ENCODE data around the gene ATP8A1.
"Not testable (repeated sequence)": the region's sequence is repeated elsewhere in the genome, so short reads cannot be mapped to it uniquely, and the experiment has no call there.

Gene ATP8A1

DNA sequence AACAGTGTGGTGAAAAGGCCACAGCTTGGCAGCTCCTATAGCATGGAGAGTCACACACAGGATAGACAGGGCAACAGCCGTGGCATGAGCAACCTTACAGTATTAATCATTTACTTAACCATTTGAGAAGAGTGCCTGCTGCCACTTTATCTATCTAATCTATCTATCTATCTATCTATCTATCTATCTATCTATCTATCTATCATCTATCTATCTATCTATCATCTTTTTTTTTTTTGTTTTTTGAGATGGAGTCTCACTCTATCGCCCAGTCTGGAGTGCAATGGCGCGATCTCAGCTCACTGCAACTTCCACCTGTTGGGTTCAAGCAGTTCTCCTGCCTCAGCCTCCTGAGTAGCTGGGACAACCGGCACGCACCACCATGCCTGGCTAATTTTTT, 284.6 kb downstream of the ATP8A1 start:
- DNase-seq (ENCODE audit: low spot score); FAIRE-seq: not testable (repeated sequence)

DNA sequence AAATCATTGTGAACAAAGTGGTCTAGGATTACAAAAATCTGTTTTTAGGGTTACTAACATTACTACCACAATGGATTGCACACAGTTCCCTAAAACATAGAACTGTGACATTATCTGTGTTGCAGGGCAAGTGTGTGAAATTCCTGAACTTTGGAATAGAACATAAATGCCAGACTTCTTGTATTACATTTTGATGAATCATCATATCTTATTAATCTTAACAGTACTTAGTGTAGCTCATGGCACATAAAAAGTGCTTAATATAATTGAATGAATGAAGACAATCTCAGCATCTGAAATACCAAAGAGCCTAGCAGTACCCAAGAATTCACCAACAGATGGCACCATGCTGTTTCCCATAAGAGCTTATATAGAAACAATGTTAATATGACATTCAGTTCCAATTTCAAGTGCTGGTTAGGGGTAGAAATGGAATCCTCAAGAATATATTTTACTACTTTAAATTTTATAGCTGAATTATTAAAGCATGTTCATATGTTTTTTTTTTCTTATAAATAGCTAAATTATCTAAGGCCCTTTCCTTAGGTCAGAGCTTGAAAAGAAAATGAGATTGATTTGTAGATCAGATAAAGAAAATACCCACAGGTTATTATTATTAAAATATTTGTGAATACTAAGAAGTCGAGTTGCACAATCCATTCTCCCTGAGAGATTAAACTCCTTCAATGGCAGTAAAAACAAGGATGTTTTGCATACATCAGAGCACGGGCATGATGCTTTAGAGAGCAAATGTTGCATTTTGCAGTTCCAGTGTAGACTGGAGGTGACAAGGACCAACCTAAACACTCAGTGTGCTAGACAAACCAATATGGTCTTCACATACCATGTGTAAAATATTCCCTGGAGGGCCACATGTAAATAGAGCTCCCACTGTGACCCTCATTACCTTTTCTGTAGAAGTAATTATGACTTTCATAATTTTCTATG, 285.3 kb downstream of the ATP8A1 start:
- DNase-seq (ENCODE audit: low spot score) (peak; percentile 24), FAIRE-seq (no peak)

DNA sequence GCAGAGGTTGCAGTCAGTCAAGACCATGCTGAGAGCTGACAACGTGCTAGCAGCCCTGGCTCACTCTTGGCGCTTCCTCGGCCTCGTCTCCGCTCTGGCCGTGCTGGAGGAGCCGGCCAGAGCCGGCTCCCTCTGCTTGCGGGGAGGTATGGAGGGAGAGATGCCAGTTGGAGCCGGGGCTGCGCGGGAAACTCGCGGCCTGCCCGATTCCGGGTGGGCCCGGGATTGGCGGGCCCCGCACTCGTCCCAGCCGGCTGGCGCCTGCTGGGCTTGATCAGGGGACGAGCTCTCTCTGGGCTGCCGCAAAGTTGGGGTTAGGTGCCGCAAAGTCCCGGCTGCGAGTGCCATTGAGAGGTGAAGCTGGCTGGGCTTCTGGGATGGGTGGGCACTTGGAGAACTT, 287.4 kb downstream of the ATP8A1 start:
- FAIRE-seq, result no peak

DNA sequence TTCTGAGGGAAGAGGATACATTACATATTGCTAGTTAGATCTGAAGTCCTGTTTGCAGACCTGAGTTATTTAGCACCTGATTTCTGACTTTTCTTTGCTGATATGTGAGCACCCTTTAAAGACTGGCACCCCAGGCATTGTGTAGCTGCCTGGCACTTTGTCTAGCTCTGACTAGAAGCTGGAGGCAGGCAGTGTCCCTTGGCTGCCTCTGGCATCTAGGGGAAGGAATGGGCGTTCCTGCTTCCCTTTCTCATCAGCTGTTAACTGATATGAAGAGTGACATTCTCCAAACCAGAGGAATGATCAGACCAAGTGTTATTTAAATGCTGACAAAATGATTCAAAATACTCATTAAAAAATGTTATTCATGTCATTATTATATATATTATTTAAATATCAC, 289.9 kb downstream of the ATP8A1 start:
- FAIRE-seq (no peak), DNase-seq (ENCODE audit: low spot score) (no peak)

More for the DNA sequence above, 287.4 kb downstream of the ATP8A1 start:
- DNase-seq (ENCODE audit: low spot score), result no peak

DNA sequence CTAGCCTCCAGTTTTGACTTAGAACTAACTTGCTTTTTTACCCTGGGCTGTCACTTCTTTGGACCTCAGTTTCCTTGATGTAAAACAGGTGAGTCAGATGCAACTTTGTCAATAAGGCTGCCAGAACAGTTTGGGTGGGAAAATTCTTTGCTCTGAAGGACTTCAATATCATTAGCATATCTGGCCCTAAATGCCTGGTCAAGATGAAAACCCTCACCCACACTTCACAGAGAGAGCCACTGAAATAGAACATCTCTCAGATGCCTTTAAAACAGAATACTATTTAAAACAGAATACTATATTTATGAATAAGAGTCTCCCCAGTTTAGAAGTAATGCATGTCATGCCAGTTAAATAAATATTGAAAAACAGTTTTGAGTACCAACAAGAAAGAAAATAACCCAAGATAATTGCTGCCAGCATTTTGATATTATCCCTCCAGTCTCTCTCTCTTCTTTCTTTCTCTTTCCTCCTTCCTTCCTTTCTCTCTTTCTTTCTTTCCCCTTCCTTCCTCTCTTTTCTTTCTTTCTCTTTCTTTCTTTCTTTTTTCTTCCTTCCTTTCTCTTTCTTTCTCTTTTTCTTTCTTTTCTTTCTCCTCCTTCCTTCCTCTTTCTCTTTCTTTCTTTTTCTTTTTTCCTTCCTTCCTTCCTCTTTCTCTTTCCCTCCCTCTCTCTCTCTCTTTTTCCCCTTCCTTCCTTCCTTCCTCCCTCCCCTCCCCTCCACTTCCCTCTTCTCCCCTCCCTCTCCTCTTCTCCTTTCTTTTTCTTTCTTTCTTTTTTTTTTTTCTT, 292.4 kb downstream of the ATP8A1 start:
- FAIRE-seq (no peak), DNase-seq (ENCODE audit: low spot score) (no peak)

DNA sequence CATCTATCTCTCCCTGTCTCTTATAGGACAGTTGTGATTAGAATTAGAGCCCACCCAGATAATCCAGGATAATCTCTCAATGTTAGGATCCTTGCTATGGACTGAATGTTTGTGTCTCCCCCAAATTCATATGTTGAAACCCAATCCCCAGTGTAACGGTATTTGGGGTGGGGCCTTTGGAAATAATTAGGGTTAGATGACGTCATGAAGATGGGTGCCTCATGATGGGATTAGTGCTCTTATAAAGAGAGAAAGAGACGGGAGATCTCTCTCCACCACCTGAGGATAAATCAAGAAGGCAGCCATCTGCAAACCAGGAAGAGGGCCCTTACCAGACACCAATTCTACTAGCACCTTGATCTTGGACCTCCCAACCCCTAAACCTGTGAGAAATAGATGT, 293.3 kb downstream of the ATP8A1 start:
- DNase-seq (ENCODE audit: low spot score), result no peak
- FAIRE-seq, result no peak

DNA sequence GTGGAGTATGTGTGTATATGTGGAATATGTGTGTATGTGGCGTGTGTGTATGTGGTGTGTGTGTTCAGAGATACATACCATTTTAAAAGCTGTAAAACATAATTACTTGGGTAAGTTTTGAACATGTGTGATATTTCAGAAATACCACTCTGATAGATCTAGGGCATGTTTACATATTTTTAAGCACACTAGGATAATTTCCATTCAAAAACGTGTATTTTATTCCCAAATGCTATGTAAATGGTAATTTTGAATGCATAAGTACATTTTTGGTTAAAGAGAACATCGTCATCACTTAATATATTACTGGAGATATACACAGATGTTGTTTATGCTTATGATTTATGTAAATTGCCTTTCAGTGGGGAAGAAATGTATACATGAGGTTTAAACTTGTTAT, 294.3 kb downstream of the ATP8A1 start:
- no peak for DNase-seq (ENCODE audit: low spot score)
- FAIRE-seq, result peak; percentile 56

DNA sequence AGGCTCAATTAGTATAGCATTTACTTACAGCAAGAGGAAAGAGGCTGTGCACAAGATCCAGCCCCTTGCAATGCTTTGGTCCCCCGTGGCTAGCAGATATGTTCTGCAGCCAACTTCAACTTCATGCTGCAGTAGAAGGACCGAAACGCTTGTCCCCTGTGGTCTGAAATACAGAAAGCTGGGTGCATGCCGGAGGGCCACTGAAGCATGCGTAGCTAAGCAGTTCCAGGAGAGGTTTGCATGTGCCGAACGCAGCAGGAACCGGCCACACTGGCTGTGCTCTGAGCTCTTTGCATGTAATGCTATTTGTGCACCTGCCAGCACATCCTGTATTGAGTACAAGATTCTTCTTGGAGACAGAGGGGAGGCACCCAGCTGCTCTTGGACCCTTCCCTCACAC, 295.4 kb downstream of the ATP8A1 start:
- no peak for DNase-seq (ENCODE audit: low spot score)
- no peak for FAIRE-seq

DNA sequence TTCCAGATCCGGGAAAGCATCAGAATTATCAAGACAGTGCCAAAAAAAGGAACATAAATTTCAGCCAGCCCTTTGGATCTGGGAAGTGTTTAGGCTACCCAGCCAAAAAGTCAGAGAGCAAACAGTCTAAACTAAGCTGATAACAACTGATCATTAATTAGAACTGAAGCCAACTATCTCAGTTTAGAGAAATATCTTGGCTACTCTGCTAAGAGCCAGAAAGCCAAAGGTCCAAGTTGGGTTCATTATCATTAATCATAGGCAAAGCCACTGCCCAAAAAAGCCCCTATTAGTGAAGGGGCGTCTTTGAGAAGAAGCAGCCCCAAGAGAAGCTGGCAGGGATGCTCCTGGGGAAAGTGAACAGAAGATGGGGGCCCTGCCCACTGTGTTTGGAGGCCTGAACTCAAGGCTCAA, 296.6 kb downstream of the ATP8A1 start:
- no peak for FAIRE-seq

DNA sequence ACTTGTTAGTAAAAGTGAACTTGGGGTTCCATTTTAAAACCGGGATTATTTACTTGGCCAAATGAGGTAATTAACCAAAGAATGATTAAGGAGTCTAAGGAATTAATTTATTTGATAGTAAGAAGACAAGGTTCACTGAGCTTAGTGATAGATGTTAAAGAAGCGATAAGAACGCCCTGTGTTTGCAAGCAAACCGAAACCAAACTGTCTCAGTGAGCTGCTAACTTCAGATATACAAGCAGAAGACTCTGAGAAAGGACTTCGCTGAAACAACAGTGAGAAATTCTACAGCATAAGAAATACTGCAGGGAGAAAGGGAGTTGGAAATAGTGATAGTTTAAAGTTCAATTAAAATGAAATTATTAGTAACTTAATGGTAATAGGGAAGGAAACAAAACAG, 297.2 kb downstream of the ATP8A1 start:
- no peak for DNase-seq (ENCODE audit: low spot score)
- FAIRE-seq, result no peak

More for the DNA sequence above, 296.6 kb downstream of the ATP8A1 start:
- no peak for DNase-seq (ENCODE audit: low spot score)

Data from urothelium cell line (cell line).